Stimulated activated CD8-positive, alpha-beta memory T cell treated with anti-CD3 and anti-CD28 coated beads, Interleukin-7, amount 100 ng/mL, for 24 hours (primary cell): ENCODE results near the gene RAB13.

ENCODE experiments used
- DNase-seq: peaks from one replicate; pipeline ENCODE4 v3.0.0-alpha.2; 2020; ENCODE audit warnings: low read depth

Gene RAB13

GRCh38 chr1:153954826-153955225 lies 31.3 kb downstream of the RAB13 start:
- DNase-seq = no peak

- DNase-seq = no peak
These were observed 32.2 kb downstream of the RAB13 start for GRCh38 chr1:153953859-153954365.

DNA sequence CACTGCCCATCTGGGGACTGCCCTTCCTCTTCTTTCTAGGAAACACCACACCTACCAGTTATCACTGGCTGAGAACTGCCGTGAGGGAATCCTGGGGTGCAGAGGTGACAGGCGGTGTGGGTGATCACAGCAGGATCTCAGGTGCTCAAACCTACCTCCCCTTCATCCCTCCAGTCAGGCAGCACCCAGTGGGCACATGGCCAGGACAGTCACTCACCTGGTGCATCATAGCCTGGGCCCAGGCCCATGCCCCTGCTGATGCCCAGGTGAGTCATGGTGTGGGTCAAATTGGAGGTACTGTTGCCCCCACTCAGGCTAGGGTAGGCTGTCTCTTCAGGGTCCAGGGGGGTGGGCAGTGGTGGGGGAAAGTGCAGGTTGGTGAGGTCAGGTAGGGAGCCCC lies 34.3 kb downstream of the RAB13 start:
- no peak for DNase-seq

- DNase-seq = no peak
These were observed 35.0 kb downstream of the RAB13 start for GRCh38 chr1:153951183-153951582.

DNA sequence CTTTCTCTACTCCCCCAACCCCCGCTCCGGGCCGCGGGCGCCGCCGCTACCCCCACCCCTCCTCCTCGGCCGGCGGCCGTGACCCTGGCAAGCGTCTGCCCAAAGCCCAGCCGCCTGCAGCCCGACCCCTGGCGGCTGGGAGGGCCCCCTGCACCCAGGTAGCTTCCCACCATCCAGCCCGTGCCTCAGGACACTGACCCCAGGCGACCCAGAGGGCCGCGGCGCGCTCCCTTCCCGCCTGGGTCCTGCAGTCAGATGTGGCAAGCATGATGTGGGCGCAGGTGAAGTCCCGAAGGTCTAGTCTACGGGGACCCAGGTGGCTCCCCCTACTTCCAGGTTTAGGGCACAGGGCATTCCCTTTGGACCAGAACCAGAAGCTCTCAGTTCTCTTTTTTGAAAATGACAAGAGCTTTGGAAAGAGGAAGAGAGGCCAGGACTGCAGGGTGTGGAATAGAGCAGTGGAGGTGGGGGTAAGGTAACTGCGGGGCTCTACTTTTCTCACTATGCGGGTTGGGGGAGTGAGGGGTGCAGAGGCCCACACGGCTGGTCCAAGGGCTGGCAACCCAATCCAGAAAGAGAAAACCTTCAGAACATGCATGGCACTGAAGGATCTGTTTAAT lies 39.4 kb downstream of the RAB13 start, which contains the start of gene DENND4B:
Gene DENND4B, minus strand, starts transcription at position 97 of the 620 bp plus-strand sequence. CDS start 2,344 bp downstream, outside the sequence.
- DNase-seq = peak; percentile 58

DNA sequence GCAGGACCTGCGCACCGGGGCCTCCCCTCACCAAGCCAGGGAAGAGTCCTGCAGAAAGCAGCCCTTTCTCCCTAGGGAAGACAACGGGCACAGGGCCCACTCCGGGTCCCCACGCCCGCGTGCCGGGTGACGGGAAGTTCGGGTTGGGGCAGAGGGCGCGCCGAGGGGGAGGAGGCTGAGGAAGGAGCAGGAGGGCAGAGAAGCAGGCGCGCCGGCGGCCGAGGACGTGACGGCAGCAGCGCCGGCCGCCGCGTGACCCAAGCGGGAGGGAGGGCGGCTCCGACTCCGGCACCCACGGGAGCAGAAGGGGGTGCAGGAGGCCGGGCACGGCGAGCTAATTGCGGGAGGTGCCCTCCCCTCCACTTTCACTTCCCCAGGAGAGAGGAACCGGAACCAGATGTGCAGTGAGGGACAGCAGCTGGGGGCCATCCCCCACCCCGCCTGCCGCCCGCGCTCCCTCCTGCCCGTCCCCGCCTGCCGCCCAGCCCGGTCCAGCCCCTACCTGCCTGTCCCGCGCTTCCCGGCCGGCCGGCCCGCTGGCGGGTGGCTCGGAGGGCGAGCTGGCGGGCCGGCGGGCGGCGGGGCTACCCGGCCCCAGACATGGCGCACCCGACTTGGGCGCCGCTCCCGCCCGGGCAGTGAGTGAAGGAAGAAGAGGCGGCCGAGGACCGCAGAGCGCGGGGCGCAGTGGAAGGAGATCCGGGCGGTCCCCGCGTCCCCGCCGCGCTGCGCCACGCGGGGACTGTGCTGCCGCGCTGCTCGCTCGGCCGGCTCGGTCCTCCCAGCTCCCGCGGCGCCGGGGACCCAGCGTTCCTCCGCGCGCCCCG lies 40.1 kb downstream of the RAB13 start:
- peak; percentile 44 for DNase-seq

DNA sequence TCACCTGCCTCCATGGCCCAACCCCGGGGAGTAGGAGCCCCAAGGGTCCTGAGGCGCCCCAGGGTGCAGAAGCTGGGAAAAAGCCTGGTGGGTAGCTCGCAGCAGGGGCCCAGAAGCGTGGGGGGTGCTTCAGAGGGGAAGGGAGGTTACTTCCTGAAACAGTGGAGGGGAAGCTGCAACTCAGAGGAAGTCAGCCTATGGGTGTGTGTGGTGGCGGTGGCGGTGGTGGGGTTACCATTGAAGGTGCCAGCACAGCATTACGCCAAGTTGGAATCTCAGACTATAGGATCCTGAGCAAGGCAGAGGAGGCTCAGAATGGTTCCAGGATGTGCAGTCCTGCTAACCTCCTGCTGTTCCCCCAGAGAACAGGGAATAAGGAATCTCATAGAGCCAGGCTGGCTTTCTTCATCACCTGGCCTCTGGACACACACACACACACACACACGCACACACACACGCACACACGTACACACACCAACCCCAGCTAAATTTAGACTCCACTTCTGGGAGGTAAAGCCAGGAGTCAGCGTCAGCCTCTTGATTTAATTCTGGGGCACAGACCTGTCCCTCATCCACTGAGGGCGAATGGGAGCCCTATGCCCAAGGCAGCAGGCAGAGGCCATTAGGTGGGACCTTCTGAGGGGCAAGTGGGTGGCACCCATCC lies 40.9 kb downstream of the RAB13 start:
- peak; percentile 68 for DNase-seq

DNA sequence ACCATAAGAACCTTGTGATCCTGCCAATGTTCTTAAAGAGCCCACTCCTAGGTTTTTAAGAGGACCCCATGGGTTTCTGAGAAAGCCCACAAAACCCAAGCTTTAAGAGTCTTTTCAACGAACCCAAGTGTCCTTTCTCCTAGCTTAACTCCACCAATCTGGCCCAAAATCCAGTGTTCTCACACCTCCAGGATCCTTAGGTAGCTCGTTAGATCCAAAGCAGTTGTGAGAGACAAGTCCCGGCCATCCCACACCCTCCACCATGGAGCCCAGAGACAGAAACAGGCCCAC lies 41.4 kb downstream of the RAB13 start:
- DNase-seq = no peak

GRCh38 chr1:153944005-153944826 lies 41.9 kb downstream of the RAB13 start:
- no peak for DNase-seq

- no peak for DNase-seq
These were observed 43.2 kb downstream of the RAB13 start for GRCh38 chr1:153942766-153943549.

DNA sequence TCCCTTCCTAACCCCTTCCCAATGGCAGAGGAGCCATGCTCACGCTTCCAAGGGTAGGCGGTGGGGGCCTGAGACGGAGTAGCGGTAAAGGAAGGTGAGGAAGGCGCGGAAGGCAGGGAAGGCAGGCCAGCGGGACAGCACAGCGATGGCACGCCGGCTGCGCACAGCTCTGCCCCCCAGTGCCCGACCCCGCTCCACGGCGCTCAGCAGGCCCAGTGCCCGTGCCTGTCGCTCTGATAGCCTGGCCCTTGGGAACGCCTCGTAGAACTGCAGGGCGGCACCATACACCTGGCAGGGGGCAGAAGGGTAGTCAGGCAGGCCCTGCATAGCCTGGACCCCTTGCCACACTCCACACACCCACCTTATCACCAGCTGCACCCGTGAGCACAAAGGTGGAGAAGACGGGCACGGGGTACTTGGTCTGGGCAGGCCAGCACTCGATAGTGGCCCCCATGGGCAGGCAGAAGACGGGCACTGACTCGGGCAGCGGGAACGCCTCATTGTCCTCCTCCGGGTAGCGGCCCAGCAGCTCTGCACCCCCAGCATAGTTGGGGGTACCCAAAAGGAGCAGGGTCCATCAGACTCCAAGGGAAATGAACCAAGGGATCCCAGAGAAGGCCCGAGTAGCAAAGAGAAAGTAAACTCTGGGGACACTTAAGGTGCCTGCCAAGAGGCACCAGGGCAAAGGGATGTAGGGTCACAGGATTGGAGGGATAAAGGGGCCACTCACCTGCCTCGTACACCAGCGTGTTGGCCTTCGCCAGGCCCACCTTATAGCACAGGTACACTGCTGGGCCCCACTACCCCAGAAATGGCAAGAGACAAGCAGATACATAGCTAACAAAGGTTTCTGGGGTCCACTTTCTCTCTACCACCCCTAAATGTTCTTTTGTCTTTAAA lies 44.1 kb downstream of the RAB13 start:
- DNase-seq = no peak

DNA sequence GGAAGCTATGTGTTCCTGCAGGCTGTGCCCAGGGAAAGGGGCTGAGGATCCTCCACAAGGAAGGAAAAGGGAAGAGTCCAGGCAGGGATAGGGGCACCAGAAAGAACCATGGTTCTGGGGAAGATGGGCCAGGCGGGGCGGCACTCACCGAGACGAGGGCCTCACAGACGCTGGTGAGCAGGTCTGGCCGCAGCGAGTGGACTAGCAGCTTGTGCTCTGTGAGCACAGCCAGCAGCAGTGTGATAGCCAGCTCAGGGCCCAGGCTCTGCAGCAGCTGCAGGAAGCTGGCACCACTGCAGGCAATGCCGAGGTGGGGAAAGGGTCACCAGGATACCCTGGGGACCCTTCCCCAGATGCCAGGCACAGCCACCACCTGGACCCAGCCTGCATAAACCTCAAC lies 45.4 kb downstream of the RAB13 start:
- DNase-seq = no peak

DNA sequence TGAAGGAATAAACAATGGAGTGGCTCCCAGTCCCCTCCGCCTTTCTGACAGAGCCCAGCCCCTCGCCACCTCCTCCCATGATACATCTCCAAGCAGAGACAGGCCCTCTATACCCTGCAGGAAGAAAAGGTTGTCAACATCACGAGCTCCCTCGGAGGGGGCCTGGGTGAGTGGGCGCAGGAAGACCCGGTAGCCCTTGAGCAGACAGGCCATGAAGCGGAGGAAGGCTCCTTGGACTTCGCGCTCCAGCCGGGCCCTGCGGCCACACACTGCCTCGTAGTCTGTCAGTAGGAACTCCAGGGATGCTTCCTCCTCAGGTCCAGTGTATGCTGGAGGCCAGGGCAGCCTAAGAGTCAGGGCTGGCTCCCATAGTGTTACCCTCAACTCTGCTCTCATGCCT lies 46.7 kb downstream of the RAB13 start:
- DNase-seq = no peak

- no peak for DNase-seq
These were observed 47.1 kb downstream of the RAB13 start for GRCh38 chr1:153938996-153939395.

DNA sequence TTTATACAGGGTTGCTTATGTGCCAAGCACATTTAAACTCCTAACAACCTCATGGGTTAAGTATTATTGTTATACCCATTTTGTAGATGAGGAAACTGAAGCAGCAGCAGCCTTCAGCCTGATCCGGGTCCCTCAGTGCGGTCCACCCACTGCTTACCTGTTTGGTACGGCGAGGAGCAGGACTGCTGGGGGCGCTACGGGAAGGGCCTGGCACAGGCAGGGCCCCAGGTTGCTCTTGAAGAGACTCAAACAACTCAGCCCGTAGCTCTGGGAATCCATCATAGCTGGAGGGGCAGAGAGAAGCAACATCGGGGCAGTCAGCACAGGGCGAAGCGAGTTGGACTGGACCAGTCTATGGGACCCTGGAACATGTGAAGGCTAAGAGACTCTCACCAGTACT lies 48.8 kb downstream of the RAB13 start:
- DNase-seq = no peak

- DNase-seq = no peak
These were observed 49.9 kb downstream of the RAB13 start for GRCh38 chr1:153936011-153936802.

- no peak for DNase-seq
These were observed 51.4 kb downstream of the RAB13 start for GRCh38 chr1:153934746-153935145.

- DNase-seq = no peak
These were observed 52.2 kb downstream of the RAB13 start for GRCh38 chr1:153933955-153934354.

- DNase-seq = no peak
These were observed 52.7 kb downstream of the RAB13 start for GRCh38 chr1:153933430-153933829.
